Sigmoid colon (tissue), 4 donors: ENCODE results near the gene HSDL1.

ENCODE experiments used
- CTCF ChIP-seq, 4 experiments: fragments of 450-650 bp in 3 of 4; fragments of 200-600 bp in 1 of 4; IDR thresholded peaks; one replicate each; pipeline ENCODE4 v1.5.1; 2016 to 2019; ENCODE audit warnings: antibody characterized with exemption in 4 of 4, mild to moderate bottlenecking in 3 of 4, moderate library complexity in 2 of 4
- EP300 ChIP-seq, 4 donors: sonication (generic); formaldehyde crosslinking; IDR thresholded peaks; one replicate each; pipeline ENCODE4 v1.6.1; 2017; ENCODE audit warnings: antibody characterized with exemption in 4 of 4
- POLR2A ChIP-seq, 2 donors: fragments of 450-650 bp; IDR thresholded peaks; one replicate each; pipeline ENCODE4 v1.6.1; 2016; ENCODE audit warnings: antibody characterized with exemption in 2 of 2, mild to moderate bottlenecking in 2 of 2, moderate library complexity in 2 of 2
- POLR2AphosphoS5 ChIP-seq, 4 donors: sonication (generic); formaldehyde crosslinking; IDR thresholded peaks; one replicate each; pipeline ENCODE4 v1.6.1; 2017; ENCODE audit warnings: antibody characterized with exemption in 4 of 4

- TF ChIP-seq CTCF (IDR thresholded peaks at IDR 0.05): no peak
- TF ChIP-seq POLR2A (IDR thresholded peaks at IDR 0.05): no peak
- no peak for TF ChIP-seq EP300 (IDR thresholded peaks at IDR 0.05)
- no peak for TF ChIP-seq POLR2AphosphoS5 (IDR thresholded peaks at IDR 0.05)
Measured at GRCh38 chr16:84176192-84177053, 31.4 kb upstream of the HSDL1 start.
